Cardiac muscle cell (in vitro differentiated cells and primary cell): ENCODE measurements around the gene ATN1. TPM values are rescaled to one million over a fixed set of nuclear protein-coding genes. Genes with fewer than 3 reads are reported as not detected.

Source experiments
- DNase-seq, 2 donors: peaks; one replicate each; pipeline versions ENCODE4 v3.0.0 to v3.0.0-alpha.2; 2010 to 2017; ENCODE audit warnings: low read depth in 1 of 2, low spot score in 1 of 2
- H3K27ac ChIP-seq: fragments of 200-600 bp; sonication (generic); 2 replicates; pipeline ENCODE4 v1.5.1; 2016
- H3K27me3 ChIP-seq: fragments of 200-600 bp; sonication (generic); 2 replicates; pipeline ENCODE4 v1.6.0; 2016; ENCODE audit warnings: control low read depth
- H3K36me3 ChIP-seq: fragments of 200-600 bp; sonication (generic); 2 replicates; pipeline ENCODE4 v1.5.1; 2016; ENCODE audit warnings: control low read depth
- H3K4me1 ChIP-seq: fragments of 200-600 bp; sonication (generic); 2 replicates; pipeline ENCODE4 v1.8.1; 2017; ENCODE audit warnings: low read depth, mild to moderate bottlenecking, mixed run types
- H3K4me3 ChIP-seq: fragments of 200-600 bp; sonication (generic); 2 replicates; pipeline ENCODE4 v1.5.1; 2016; ENCODE audit warnings: mild to moderate bottlenecking
- H3K9me3 ChIP-seq: fragments of 200-600 bp; sonication (generic); 2 replicates; pipeline ENCODE4 v1.5.1; 2017; ENCODE audit warnings: low read depth, mild to moderate bottlenecking, control low read depth
- polyA plus RNA-seq: library from polyadenylated mRNA; unstranded; fragments of >200 nt; fragmentation: Nextera tagmentation; extraction: Ambion mirVana; gene quantifications from 2 replicates; pipeline ENCODE4 v1.2.1, GENCODE V29; 2016
- total RNA-seq: library from RNA; depleted of rRNA; stranded (reverse); fragments of >200 nt; gene quantifications from 2 replicates; pipeline ENCODE4 v1.2.3, GENCODE V29; 2016
- TF ChIP-seq, protein P1 (sequence below): IDR thresholded peaks from 2 replicates; pipeline ENCODE4 v1.5.1; 2012; ENCODE audit warnings: low read depth, mild to moderate bottlenecking, low read length

Gene ATN1
- total and polyA plus RNA-seq, 2 experiments from 2014 or later, result 22.8 to 46.4 TPM

- H3K27me3 ChIP-seq, result no peaks in the 10 kb centered on the region
- H3K4me3 ChIP-seq, result no peak overlapping the region
- peaks cover 13% of the 10 kb centered on the region for H3K4me1 ChIP-seq
- H3K27ac ChIP-seq, result peak overlapping the region; percentile 69
- DNase-seq, result no peak
- TF ChIP-seq, protein P1, sequence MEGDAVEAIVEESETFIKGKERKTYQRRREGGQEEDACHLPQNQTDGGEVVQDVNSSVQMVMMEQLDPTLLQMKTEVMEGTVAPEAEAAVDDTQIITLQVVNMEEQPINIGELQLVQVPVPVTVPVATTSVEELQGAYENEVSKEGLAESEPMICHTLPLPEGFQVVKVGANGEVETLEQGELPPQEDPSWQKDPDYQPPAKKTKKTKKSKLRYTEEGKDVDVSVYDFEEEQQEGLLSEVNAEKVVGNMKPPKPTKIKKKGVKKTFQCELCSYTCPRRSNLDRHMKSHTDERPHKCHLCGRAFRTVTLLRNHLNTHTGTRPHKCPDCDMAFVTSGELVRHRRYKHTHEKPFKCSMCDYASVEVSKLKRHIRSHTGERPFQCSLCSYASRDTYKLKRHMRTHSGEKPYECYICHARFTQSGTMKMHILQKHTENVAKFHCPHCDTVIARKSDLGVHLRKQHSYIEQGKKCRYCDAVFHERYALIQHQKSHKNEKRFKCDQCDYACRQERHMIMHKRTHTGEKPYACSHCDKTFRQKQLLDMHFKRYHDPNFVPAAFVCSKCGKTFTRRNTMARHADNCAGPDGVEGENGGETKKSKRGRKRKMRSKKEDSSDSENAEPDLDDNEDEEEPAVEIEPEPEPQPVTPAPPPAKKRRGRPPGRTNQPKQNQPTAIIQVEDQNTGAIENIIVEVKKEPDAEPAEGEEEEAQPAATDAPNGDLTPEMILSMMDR, result no peak
- peaks cover 36% of the 10 kb centered on the region for H3K36me3 ChIP-seq
- no peaks in the 10 kb centered on the region for H3K9me3 ChIP-seq
Measured at GRCh38 chr12:6963791-6964413, 36.1 kb downstream of the ATN1 start.

GRCh38 chr12:6964605-6965025 lies 36.9 kb downstream of the ATN1 start:
- TF ChIP-seq, protein P1, result no peak
- H3K4me3 ChIP-seq, result no peak overlapping the region
- H3K27ac ChIP-seq, result peak overlapping the region; percentile 69
- no peaks in the 10 kb centered on the region for H3K9me3 ChIP-seq
- peaks cover 20% of the 10 kb centered on the region for H3K4me1 ChIP-seq
- no peak for DNase-seq
- H3K36me3 ChIP-seq, result peaks cover 39% of the 10 kb centered on the region
- H3K27me3 ChIP-seq, result no peaks in the 10 kb centered on the region

DNA sequence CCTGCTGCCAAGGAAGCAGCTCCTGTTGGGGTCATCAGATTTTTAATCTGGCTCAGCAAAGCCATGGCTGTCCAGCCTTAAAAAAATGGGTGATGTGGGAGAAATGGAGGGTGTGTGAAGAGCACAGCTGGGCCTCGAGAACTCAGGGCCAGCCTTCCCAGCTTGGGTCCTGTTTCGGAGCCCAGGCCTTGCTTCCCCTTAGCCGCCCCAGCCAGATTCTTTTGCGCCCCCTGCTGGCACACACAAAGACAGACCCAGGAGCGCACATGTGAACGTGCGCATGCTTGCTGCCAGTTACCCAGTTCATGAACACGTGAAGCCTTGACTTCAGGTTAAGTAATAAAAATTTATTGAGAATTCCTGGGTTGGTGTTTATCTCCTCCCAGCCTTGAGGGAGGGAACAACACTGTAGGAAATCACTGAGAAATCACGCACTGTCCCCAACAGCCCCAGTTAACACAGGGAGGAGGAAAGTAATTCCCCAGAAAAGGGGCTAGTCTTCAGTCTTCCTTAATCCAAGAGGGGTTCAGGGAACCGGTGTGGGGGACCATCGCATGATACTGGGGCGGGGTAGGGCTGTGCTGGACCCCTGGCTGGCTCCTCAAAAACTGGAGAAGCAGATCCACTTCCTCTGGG lies 37.4 kb downstream of the ATN1 start:
- Histone ChIP-seq H3K4me1 (peaks cover 20% of the 10 kb centered on the region), H3K27me3 (no peaks in the 10 kb centered on the region), H3K9me3 (no peaks in the 10 kb centered on the region), H3K4me3 (no peak overlapping the region), H3K36me3 (peaks cover 39% of the 10 kb centered on the region), H3K27ac (peak overlapping the region; percentile 69)
- peak; percentile 88 to 93 for DNase-seq
- TF ChIP-seq, protein P1, result peak; percentile 86

DNA sequence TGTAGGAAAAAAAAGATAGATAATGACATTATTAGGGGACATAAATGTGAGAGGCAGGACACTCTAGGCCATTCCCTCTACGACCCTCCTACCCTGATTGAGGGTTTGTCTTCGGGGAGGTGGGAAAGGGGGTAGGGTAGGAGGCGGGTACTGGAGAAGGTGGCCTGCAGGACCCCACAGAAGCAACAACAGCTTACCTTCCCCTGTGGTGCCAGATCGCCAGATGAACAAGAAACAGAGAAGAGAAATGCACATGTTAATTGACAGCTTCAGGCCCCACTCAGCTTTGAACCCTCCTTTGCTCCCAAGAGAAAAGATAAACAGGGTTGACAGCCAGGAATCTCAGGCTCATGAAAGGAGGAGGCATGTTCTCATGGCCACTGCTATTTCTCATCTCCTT lies 38.0 kb downstream of the ATN1 start:
- H3K27me3 ChIP-seq, result no peaks in the 10 kb centered on the region
- no peak overlapping the region for H3K4me3 ChIP-seq
- H3K27ac ChIP-seq, result peak overlapping the region; percentile 10
- no peak for DNase-seq
- H3K9me3 ChIP-seq, result no peaks in the 10 kb centered on the region
- TF ChIP-seq, protein P1, result no peak
- peaks cover 39% of the 10 kb centered on the region for H3K36me3 ChIP-seq
- H3K4me1 ChIP-seq, result peaks cover 20% of the 10 kb centered on the region

DNA sequence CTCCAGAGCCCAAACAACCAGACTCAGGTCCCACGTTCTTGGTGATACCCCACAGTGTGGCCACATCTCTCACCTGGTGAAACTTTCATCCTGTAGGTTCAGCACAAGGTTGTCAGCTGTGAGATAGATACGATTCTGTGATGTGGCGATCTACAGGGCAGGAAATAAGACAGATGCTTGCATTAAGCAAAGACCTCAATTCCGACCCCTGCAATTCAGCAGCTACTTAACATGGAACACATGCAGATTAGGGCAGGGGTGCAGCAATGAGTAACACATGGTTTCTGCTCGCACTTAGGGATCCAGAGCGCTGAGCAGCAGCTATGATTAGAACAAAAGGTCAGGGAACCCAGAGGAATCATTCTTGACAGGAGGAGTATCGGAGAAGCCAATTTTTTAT lies 38.6 kb downstream of the ATN1 start:
- no peak for DNase-seq
- H3K27me3 ChIP-seq, result no peaks in the 10 kb centered on the region
- peaks cover 39% of the 10 kb centered on the region for H3K36me3 ChIP-seq
- peaks cover 20% of the 10 kb centered on the region for H3K4me1 ChIP-seq
- H3K27ac ChIP-seq, result no peak overlapping the region
- no peak overlapping the region for H3K4me3 ChIP-seq
- TF ChIP-seq, protein P1, result no peak
- H3K9me3 ChIP-seq, result no peaks in the 10 kb centered on the region
